ENCODE results near the gene DENND10.

DNA sequence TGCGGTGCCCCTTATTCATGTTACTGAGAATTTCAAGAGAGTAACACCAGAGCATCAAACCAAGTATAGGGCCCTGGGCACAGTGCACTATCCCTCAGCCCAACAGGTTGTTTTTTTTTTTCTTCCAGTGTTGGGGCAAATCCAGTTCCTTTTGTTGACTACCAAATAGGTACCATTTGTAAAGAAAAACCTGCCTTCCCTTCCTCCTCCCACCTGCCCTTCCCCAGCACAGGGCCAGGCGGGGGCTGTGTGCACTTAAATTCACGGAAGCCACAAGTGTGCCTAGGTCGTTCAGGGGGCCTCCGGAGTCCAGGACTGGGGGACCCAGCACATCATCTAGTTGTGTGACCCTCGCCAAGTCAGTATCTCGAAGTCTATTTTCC, 62.2 kb downstream of the DENND10 start:
- TF ChIP-seq, protein P1, sequence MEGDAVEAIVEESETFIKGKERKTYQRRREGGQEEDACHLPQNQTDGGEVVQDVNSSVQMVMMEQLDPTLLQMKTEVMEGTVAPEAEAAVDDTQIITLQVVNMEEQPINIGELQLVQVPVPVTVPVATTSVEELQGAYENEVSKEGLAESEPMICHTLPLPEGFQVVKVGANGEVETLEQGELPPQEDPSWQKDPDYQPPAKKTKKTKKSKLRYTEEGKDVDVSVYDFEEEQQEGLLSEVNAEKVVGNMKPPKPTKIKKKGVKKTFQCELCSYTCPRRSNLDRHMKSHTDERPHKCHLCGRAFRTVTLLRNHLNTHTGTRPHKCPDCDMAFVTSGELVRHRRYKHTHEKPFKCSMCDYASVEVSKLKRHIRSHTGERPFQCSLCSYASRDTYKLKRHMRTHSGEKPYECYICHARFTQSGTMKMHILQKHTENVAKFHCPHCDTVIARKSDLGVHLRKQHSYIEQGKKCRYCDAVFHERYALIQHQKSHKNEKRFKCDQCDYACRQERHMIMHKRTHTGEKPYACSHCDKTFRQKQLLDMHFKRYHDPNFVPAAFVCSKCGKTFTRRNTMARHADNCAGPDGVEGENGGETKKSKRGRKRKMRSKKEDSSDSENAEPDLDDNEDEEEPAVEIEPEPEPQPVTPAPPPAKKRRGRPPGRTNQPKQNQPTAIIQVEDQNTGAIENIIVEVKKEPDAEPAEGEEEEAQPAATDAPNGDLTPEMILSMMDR (IDR thresholded peaks at IDR 0.05) = no peak
- no peak for TF ChIP-seq POLR2AphosphoS5 (IDR thresholded peaks at IDR 0.05)
